Adrenal gland (tissue), 12 donors: Measurements from ENCODE around the gene MYOM1. TPM values are rescaled to one million over a fixed set of nuclear protein-coding genes. Genes with fewer than 3 reads are reported as not detected.
"Not testable (repeated sequence)": the region's sequence is repeated elsewhere in the genome, so short reads cannot be mapped to it uniquely, and the experiment has no call there.

Experiments
- DNase-seq, 7 donors: peaks; one replicate each; pipeline ENCODE4 v3.0.0-alpha.2; 2019 to 2020
- H3K27ac ChIP-seq, 5 donors: fragments of 200-600 bp; sonication (generic) in 4 of 5; 1 replicate in 3 of 5; 2 replicates in 2 of 5; pipeline versions ENCODE4 v1.5.1 to v1.8.0; 2016 to 2020; ENCODE audit warnings: mild to moderate bottlenecking in 1 of 5
- H3K27me3 ChIP-seq: fragments of 200-600 bp; 2 replicates; pipeline ENCODE4 v1.8.0; 2021
- H3K36me3 ChIP-seq, 2 donors: fragments of 200-600 bp; replicated peaks in 1 of 2; 1 replicate in 1 of 2; 2 replicates in 1 of 2; pipeline versions ENCODE4 v1.5.1 to v1.8.0; 2018 to 2022
- H3K4me1 ChIP-seq, 2 donors: fragments of 200-600 bp; replicated peaks in 1 of 2; 1 replicate in 1 of 2; 2 replicates in 1 of 2; pipeline versions ENCODE4 v1.5.1 to v1.8.0; 2018 to 2021
- H3K4me3 ChIP-seq, 4 donors: fragments of 200-600 bp; sonication (generic) in 3 of 4; one replicate each; pipeline ENCODE4 v1.5.1; 2016 to 2018
- H3K9me3 ChIP-seq, 3 donors: fragments of 200-600 bp; sonication (generic) in 1 of 3; replicated peaks in 1 of 3; 1 replicate in 2 of 3; 2 replicates in 1 of 3; pipeline versions ENCODE4 v1.5.1 to v1.8.0; 2016 to 2021
- POLR2A ChIP-seq, 2 donors: fragments of 450-650 bp; IDR thresholded peaks; one replicate each; pipeline ENCODE4 v1.6.1; 2017; ENCODE audit warnings: antibody characterized with exemption in 2 of 2, mild to moderate bottlenecking in 2 of 2, moderate library complexity in 1 of 2
- WGBS, 4 donors: extraction: QIAGEN DNeasy Blood & Tissue Kit in 2 of 4; methylation state at CpG; one replicate each; pipeline versions ENCODE4 v1.1.5 to v1.1.7; 2013 to 2017; 5-methylcytosine and 5-hydroxymethylcytosine counted together
- intact Hi-C, 2 donors: fragments of 100-400 bp; cut with DNase I; formaldehyde crosslinking; loops; one replicate each; pipeline versions ENCODE4 v1.14.1 to v1.15.0; 2022 to 2023
- polyA plus RNA-seq, 3 donors: library from polyadenylated mRNA; stranded (reverse); fragments of 200-250 nt in 2 of 3; fragments of 350-450 nt in 1 of 3; fragmentation: Illumina TruSeq in 1 of 3; extraction: RNeasy Lipid Tissue Mini Kit (QIAGEN cat#74804) in 1 of 3; gene quantifications; one replicate each; pipeline ENCODE4 v1.2.3, GENCODE V29; 2013 to 2014
- total RNA-seq, 9 donors: library from RNA; depleted of rRNA in 4 of 9; stranded (reverse); fragments of >200 nt in 4 of 9; fragments of 120-200 nt in 1 of 9; fragmentation: NEBNext Ultra II Directional in 1 of 9; extraction: Animal tissue kit (Norgen Biotek cat#: 25700) in 1 of 9; gene quantifications; one replicate each; pipeline versions ENCODE4 v1.1.0 to v1.2.4, GENCODE V29; 2013 to 2023
- TF ChIP-seq, protein P1 (sequence below), 6 experiments: fragments of 450-650 bp in 4 of 6; fragments of 200-600 bp in 2 of 6; sonication (generic) in 1 of 6; IDR thresholded peaks; 1 replicate in 5 of 6; 2 replicates in 1 of 6; pipeline versions ENCODE4 v1.5.1 to v1.8.0; 2016 to 2021; ENCODE audit warnings: antibody characterized with exemption in 6 of 6, mild to moderate bottlenecking in 2 of 6, moderate library complexity in 1 of 6
- donor health status: healthy with polysubstance abuse.
- donor health status: Bipolar disorder and iron deficiency.
- donor health status: DM: yes; HTN: yes; CAD: no.
- donor health status: DM: no; HTN: no; CAD: no.
- donor health status: DM: no; HTN: no; CAD: no.
- donor health status: DM: yes; HTN: yes; CAD: no.

The MYOM1 gene
- total and polyA plus RNA-seq, 12 donors: 1.3 to 70.0 (median 2.9) TPM

GRCh38 chr18:3209859-3210569 is 9.8 kb downstream of the MYOM1 start:
- TF ChIP-seq POLR2A (IDR thresholded peaks at IDR 0.05): no peak
- TF ChIP-seq, protein P1, sequence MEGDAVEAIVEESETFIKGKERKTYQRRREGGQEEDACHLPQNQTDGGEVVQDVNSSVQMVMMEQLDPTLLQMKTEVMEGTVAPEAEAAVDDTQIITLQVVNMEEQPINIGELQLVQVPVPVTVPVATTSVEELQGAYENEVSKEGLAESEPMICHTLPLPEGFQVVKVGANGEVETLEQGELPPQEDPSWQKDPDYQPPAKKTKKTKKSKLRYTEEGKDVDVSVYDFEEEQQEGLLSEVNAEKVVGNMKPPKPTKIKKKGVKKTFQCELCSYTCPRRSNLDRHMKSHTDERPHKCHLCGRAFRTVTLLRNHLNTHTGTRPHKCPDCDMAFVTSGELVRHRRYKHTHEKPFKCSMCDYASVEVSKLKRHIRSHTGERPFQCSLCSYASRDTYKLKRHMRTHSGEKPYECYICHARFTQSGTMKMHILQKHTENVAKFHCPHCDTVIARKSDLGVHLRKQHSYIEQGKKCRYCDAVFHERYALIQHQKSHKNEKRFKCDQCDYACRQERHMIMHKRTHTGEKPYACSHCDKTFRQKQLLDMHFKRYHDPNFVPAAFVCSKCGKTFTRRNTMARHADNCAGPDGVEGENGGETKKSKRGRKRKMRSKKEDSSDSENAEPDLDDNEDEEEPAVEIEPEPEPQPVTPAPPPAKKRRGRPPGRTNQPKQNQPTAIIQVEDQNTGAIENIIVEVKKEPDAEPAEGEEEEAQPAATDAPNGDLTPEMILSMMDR (IDR thresholded peaks at IDR 0.05): no peak
- no peak for DNase-seq
- 82 to 89% (median 86%) methylated on average over 4 of the region's 4 CpGs for WGBS, 4 donors
- H3K4me3 ChIP-seq: no peak overlapping the region
- H3K9me3 ChIP-seq: no peaks in the 10 kb centered on the region
- peaks cover 11 to 19% of the 10 kb centered on the region in 2 donors for H3K4me1 ChIP-seq
- H3K36me3 ChIP-seq: no peaks in the 10 kb centered on the region
- no peak overlapping the region for H3K27ac ChIP-seq
- H3K27me3 ChIP-seq: no peaks in the 10 kb centered on the region
- intact Hi-C loops: no loop called here

- WGBS, 4 donors: 51 to 68% (median 64%) methylated on average over 2 of the region's 2 CpGs
- DNase-seq: peak in 4 of 7 donors; percentile 13 to 43 (median 26)
- intact Hi-C loops: no loop called here
- H3K36me3 ChIP-seq: no peaks in the 10 kb centered on the region
- TF ChIP-seq POLR2A (IDR thresholded peaks at IDR 0.05): no peak
- TF ChIP-seq, protein P1 (IDR thresholded peaks at IDR 0.05): no peak
- H3K27ac ChIP-seq: no peak overlapping the region
- no peaks in the 10 kb centered on the region for H3K27me3 ChIP-seq
- H3K9me3 ChIP-seq: peaks cover 0 to 15% (median 0%) of the 10 kb centered on the region in 3 donors
- no peak overlapping the region for H3K4me3 ChIP-seq
- peaks cover 3 to 9% of the 10 kb centered on the region in 2 donors for H3K4me1 ChIP-seq
Observed at GRCh38 chr18:3207565-3207964, 12.2 kb downstream of the MYOM1 start.

- DNase-seq: no peak
- no peaks in the 10 kb centered on the region for H3K27me3 ChIP-seq
- H3K4me1 ChIP-seq: no peaks in the 10 kb centered on the region
- H3K4me3 ChIP-seq: no peak overlapping the region
- intact Hi-C loops: no loop called here
- H3K27ac ChIP-seq: no peak overlapping the region
- H3K9me3 ChIP-seq: peaks cover 0 to 16% (median 0%) of the 10 kb centered on the region in 3 donors
- H3K36me3 ChIP-seq: no peaks in the 10 kb centered on the region
- TF ChIP-seq POLR2A (IDR thresholded peaks at IDR 0.05): no peak
- TF ChIP-seq, protein P1 (IDR thresholded peaks at IDR 0.05): no peak
Observed at GRCh38 chr18:3205239-3205638, 14.5 kb downstream of the MYOM1 start.

DNA sequence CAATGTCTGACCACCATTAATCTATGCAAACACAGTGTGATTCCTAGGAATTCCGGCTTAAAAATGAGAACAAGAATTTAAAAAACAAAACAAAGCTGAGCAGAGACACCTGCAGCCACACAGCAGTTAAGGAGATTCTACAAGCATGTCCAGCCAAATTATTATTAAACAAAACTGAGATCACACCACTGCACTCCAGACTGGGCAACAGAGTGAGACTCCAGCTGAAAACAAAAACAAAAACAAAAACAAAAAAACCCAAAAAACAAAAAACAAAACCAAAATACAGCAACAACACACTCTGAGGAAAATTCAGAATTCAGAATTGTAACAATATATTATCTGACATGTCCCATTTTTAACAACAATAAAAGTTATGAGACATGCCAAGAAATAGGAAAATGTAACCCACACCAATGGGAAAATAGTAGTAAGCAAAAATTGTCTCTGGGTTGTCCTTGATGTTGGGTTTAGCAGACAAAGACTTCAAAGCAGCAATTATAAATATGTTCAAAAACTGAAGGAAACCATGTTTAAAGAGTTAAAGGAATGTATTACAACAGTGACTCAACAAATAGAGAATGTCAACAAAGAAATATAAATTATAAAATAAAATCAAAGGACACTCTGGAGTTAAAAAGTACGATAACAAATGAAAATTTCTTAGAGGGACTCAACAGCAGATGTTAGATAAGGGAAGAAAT is 19.7 kb downstream of the MYOM1 start:
- no peak for DNase-seq
- H3K36me3 ChIP-seq: no peaks in the 10 kb centered on the region
- intact Hi-C loops: no loop called here
- TF ChIP-seq POLR2A (IDR thresholded peaks at IDR 0.05): no peak
- TF ChIP-seq, protein P1 (IDR thresholded peaks at IDR 0.05): no peak
- H3K9me3 ChIP-seq: peaks cover 0 to 16% (median 0%) of the 10 kb centered on the region in 3 donors
- H3K4me3 ChIP-seq: no peak overlapping the region
- H3K4me1 ChIP-seq: no peaks in the 10 kb centered on the region
- no peak overlapping the region for H3K27ac ChIP-seq
- H3K27me3 ChIP-seq: no peaks in the 10 kb centered on the region
- WGBS, 4 donors: 66 to 78% (median 75%) methylated on average over 2 of the region's 2 CpGs

DNA sequence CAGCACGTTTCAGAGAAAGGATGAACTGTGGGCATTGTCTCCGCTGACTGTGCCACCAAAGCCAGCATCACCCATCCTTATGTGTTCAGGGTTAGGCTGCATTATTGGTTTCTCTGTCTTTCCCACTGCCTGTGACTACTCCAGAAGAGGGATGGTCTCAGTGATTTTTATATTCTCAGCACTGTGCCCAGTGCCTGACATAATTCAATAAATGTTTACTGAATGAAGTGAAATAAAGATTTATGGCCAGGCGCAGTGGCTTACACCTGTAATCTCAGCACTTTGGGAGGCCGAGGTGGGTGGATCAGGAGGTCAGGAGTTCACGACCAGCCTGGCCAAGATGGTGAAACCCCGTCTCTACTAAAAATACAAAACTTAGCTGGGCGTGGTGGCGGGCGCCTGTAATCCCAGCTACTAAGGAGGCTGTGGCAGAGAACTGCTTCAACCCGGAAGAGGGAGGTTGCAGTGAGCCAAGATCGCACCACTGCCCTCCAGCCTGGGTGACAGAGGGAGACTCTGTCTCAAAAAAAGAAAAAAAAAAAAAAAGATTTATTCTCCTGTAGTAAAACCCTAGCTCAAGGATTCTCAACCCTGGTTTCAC is 21.4 kb downstream of the MYOM1 start:
- intact Hi-C loops, H3K27ac ChIP-seq, H3K4me1 ChIP-seq, H3K4me3 ChIP-seq, DNase-seq, H3K36me3 ChIP-seq, H3K9me3 ChIP-seq, H3K27me3 ChIP-seq: not testable (repeated sequence)
- WGBS, 4 donors: 84 to 94% (median 92%) methylated on average over 10 to 11 of the region's 11 CpGs
